22Rv1 (cell line): Measurements from ENCODE around the gene EPB41L4B.

Experiments used
- ZFX ChIP-seq: fragments of 450-650 bp; IDR thresholded peaks from 2 replicates; pipeline ENCODE4 v1.6.1; 2017; ENCODE audit warnings: antibody characterized with exemption, borderline replicate concordance
- TF ChIP-seq, protein P1 (sequence below): fragments of 450-650 bp; IDR thresholded peaks from 2 replicates; pipeline ENCODE4 v1.5.1; 2017; ENCODE audit warnings: mild to moderate bottlenecking

- TF ChIP-seq, protein P1, sequence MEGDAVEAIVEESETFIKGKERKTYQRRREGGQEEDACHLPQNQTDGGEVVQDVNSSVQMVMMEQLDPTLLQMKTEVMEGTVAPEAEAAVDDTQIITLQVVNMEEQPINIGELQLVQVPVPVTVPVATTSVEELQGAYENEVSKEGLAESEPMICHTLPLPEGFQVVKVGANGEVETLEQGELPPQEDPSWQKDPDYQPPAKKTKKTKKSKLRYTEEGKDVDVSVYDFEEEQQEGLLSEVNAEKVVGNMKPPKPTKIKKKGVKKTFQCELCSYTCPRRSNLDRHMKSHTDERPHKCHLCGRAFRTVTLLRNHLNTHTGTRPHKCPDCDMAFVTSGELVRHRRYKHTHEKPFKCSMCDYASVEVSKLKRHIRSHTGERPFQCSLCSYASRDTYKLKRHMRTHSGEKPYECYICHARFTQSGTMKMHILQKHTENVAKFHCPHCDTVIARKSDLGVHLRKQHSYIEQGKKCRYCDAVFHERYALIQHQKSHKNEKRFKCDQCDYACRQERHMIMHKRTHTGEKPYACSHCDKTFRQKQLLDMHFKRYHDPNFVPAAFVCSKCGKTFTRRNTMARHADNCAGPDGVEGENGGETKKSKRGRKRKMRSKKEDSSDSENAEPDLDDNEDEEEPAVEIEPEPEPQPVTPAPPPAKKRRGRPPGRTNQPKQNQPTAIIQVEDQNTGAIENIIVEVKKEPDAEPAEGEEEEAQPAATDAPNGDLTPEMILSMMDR = no peak
- TF ChIP-seq ZFX = no peak
These were observed 19.8 kb downstream of the EPB41L4B start for GRCh38 chr9:109301012-109301411.
